ENCODE measurements around the gene BABAM2.

BABAM2 gene

DNA sequence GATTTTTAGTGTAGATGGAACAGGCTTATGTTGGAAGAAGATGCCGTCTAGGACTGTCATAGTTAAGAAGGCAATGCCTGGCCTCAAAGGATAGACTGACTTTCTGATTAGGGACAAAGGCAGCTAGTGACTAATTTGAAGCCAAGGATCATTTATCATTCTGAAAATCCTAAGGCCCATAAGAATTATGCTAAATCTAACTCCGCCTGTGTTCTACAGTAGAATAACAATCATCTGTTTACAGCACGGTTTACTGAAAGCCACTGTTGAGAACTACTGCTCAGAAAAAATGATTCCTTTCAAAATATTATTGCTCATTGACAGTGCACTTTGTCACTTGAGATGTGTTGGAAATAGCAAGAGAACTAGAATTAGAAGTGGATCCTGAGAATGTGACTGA, 44.5 kb downstream of the BABAM2 start:
- DNase-seq (ENCODE audit: extremely low read depth, low read depth) = no peak

GRCh38 chr2:27940090-27940671, 49.7 kb downstream of the BABAM2 start:
- TF ChIP-seq CTCF (IDR thresholded peaks at IDR 0.05; ENCODE audit: low read depth, low read length) = no peak
- DNase-seq (ENCODE audit: extremely low read depth, low read depth) = no peak

More for the DNA sequence above, 44.5 kb downstream of the BABAM2 start:
- no peak for TF ChIP-seq CTCF (IDR thresholded peaks at IDR 0.05; ENCODE audit: low read depth, low read length)

GRCh38 chr2:27940982-27941381, 50.5 kb downstream of the BABAM2 start:
- DNase-seq (ENCODE audit: extremely low read depth, low read depth) = no peak
- TF ChIP-seq CTCF (IDR thresholded peaks at IDR 0.05; ENCODE audit: low read depth, low read length) = no peak

GRCh38 chr2:27942612-27943547, 52.4 kb downstream of the BABAM2 start:
- no peak for TF ChIP-seq CTCF (IDR thresholded peaks at IDR 0.05; ENCODE audit: low read depth, low read length)

GRCh38 chr2:27946530-27947060, 56.1 kb downstream of the BABAM2 start:
- DNase-seq (ENCODE audit: extremely low read depth, low read depth) = no peak
- TF ChIP-seq CTCF (IDR thresholded peaks at IDR 0.05; ENCODE audit: low read depth, low read length) = no peak

More at GRCh38 chr2:27942612-27943547, 52.4 kb downstream of the BABAM2 start:
- no peak for DNase-seq (ENCODE audit: extremely low read depth, low read depth)

- DNase-seq (ENCODE audit: extremely low read depth, low read depth) = no peak
- no peak for TF ChIP-seq CTCF (IDR thresholded peaks at IDR 0.05; ENCODE audit: low read depth, low read length)
Measured at GRCh38 chr2:27952070-27952469, 61.5 kb downstream of the BABAM2 start.

DNA sequence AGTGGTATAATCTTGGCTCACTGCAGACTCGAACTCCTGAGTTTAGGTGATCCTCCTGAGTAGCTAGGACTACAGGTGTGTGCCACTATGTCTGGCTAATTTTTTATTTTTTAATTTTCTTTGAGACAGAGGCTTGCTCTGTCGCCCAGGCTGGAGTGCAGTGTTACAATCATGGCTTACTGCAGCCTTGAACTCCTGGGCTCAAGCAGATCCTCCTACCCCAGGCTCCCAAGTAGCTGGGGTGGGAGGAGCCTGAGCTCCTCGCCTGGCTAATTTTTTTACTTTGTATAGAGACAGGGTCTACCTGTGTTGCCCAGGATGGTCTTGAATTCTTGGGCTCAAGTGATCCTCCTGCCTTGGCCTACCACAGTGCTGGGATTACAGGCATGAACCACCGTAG, 62.5 kb downstream of the BABAM2 start:
- no peak for DNase-seq (ENCODE audit: extremely low read depth, low read depth)
- TF ChIP-seq CTCF (IDR thresholded peaks at IDR 0.05; ENCODE audit: low read depth, low read length) = no peak
